ENCODE results near the gene SLC6A3. TPM values are rescaled to one million over a fixed set of nuclear protein-coding genes. Genes with fewer than 3 reads are reported as not detected.

SLC6A3 gene
- total and polyA plus RNA-seq, 12 donors: 0.04 to 0.19 (median 0.18) TPM; not detected in 9

DNA sequence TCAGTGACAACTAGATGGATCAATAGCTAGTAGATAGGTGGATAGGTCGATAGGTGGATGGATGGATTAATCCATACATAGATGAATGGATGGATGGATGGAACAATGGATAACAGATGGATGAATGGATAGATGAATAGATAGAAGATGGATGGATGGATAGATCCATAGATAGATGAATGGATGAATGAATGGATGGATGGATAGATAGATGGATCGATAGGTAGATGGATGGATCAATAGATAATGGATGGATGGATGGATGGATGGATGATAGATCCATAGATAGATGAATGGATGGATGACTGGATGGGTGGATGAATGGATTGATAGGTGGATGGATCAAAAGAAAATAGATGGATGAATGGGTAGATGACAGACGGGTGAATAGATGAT, 5.1 kb downstream of the SLC6A3 start:
- intact Hi-C loops (cut with DNase I): loop anchor here in 1 of 10 donors (10.0 kb wide), 1 partner anchor 205 kb away; no protein-coding TSS in a partner anchor
- no peak for ATAC-seq
- Histone ChIP-seq H3K27ac (no peak overlapping the region), H3K9me3 (peaks cover 0 to 8% (median 0%) of the 10 kb centered on the region in 11 donors), H3K4me1 (peaks cover 0 to 11% (median 5%) of the 10 kb centered on the region in 9 donors), H3K27me3 (peaks cover 17 to 76% (median 66%) of the 10 kb centered on the region in 7 donors), H3K36me3 (no peaks in the 10 kb centered on the region), H3K4me3 (no peak overlapping the region)
- no peak for TF ChIP-seq CTCF (IDR thresholded peaks at IDR 0.05)
- 81 to 83% methylated on average over 3 of the region's 3 CpGs for whole genome bisulfite sequencing, 2 donors
- DNase-seq: no peak

- Histone ChIP-seq H3K27ac (no peak overlapping the region), H3K4me1 (peaks cover 0 to 5% (median 2%) of the 10 kb centered on the region in 9 donors), H3K4me3 (no peak overlapping the region), H3K27me3 (peaks cover 12 to 71% (median 61%) of the 10 kb centered on the region in 7 donors), H3K36me3 (no peaks in the 10 kb centered on the region), H3K9me3 (peaks cover 0 to 8% (median 0%) of the 10 kb centered on the region in 11 donors)
- DNase-seq (no peak), ATAC-seq (no peak)
- TF ChIP-seq CTCF (IDR thresholded peaks at IDR 0.05): no peak
- intact Hi-C loops (cut with DNase I): loop anchor here in 1 of 10 donors (10.0 kb wide), 1 partner anchor 205 kb away; no protein-coding TSS in a partner anchor
- WGBS, 2 donors: 81 to 86% methylated on average over 15 of the region's 15 CpGs
These were observed 5.7 kb downstream of the SLC6A3 start for GRCh38 chr5:1439388-1440097.

GRCh38 chr5:1438871-1439270, 6.4 kb downstream of the SLC6A3 start:
- no peak for ATAC-seq
- 86 to 87% methylated on average over 21 of the region's 21 CpGs for WGBS, 2 donors
- peaks cover 9 to 64% (median 54%) of the 10 kb centered on the region in 7 donors for H3K27me3 ChIP-seq

More at GRCh38 chr5:1438871-1439270, 6.4 kb downstream of the SLC6A3 start:
- no peak overlapping the region for H3K27ac ChIP-seq
- H3K36me3 ChIP-seq: no peaks in the 10 kb centered on the region
- peaks cover 0 to 8% (median 0%) of the 10 kb centered on the region in 11 donors for H3K9me3 ChIP-seq
- no peaks in the 10 kb centered on the region for H3K4me1 ChIP-seq
- no peak for TF ChIP-seq CTCF (IDR thresholded peaks at IDR 0.05)
- no peak overlapping the region for H3K4me3 ChIP-seq
- intact Hi-C loops (cut with DNase I): no loop called here
- DNase-seq: no peak
